Sigmoid colon (tissue), 3 donors: ENCODE measurements around the gene BOD1L1.

Experiments used
- CTCF ChIP-seq, 4 experiments: fragments of 450-650 bp in 3 of 4; fragments of 200-600 bp in 1 of 4; IDR thresholded peaks; one replicate each; pipeline ENCODE4 v1.5.1; 2016 to 2019; ENCODE audit warnings: antibody characterized with exemption in 4 of 4, mild to moderate bottlenecking in 3 of 4, moderate library complexity in 2 of 4
- POLR2A ChIP-seq, 2 donors: fragments of 450-650 bp; IDR thresholded peaks; one replicate each; pipeline ENCODE4 v1.6.1; 2016; ENCODE audit warnings: antibody characterized with exemption in 2 of 2, mild to moderate bottlenecking in 2 of 2, moderate library complexity in 2 of 2

DNA sequence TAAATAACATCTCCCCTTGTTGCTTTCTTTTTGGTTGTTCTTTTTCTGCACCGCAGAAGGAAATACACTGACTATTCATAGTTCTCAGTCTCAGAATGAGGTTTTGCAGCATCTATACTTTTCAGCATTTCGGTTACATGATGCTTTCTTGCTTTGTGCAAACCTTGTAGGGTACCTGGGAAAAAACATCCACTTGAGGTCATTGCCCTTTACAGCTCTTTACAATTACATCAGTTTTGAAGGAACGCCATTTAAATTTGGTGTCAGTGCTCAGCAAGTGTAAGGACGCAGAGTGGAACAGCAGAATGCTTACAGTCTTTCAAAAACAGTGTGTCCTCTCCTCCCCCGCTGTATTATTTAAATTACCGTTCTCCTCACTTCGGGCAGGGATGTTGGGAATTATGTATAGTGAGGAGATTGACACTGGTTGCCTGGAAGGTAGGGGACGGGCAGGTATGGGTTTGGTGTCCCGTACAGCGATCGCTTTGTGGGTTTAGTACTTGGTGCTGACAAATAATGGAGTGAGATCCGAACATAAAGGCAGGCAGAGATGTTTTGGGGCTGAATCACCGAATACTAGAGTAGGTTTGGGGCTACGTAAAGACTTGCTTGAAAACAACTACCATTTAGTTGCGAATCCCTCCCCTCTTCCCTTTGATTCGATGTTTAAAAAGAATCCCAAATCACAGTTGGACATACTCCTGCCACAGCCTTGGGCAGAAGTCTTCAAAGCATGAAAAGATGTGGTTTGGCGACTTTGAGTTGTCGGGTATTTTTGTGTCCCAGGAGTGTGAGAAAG is 81.2 kb downstream of the BOD1L1 start:
- TF ChIP-seq POLR2A (IDR thresholded peaks at IDR 0.05) = no peak
- no peak for TF ChIP-seq CTCF (IDR thresholded peaks at IDR 0.05)
